GM18508 (cell line): Measurements from ENCODE around the gene POLR1B.
"Not testable (repeated sequence)": the region's sequence is repeated elsewhere in the genome, so short reads cannot be mapped to it uniquely, and the experiment has no call there.

Source experiments
- ATAC-seq: cut with Tn5 transposase; IDR thresholded peaks from one replicate; pipeline ENCODE4 v1.9.1; 2021; ENCODE audit warnings: moderate number of reproducible peaks; ENCODE audit not compliant: insufficient read depth, unreplicated experiment

Gene POLR1B

GRCh38 chr2:112542123-112542983 is at the start of gene POLR1B:
POLR1B (plus strand) TSS chr2:112542465; CDS start chr2:112542495, 30 bp downstream.
- no peak for ATAC-seq

- ATAC-seq, result no peak
Observed at GRCh38 chr2:112493048-112493447, 49.2 kb upstream of the POLR1B start.

- no peak for ATAC-seq
Observed at GRCh38 chr2:112493858-112494648, 48.2 kb upstream of the POLR1B start.

- ATAC-seq, result no peak
Observed at GRCh38 chr2:112494828-112495227, 47.4 kb upstream of the POLR1B start.

- not testable (repeated sequence) for ATAC-seq
Observed at GRCh38 chr2:112495878-112496277, 46.4 kb upstream of the POLR1B start.

GRCh38 chr2:112500850-112501484 is 41.3 kb upstream of the POLR1B start:
- ATAC-seq, result not testable (repeated sequence)

GRCh38 chr2:112509239-112509998 is 32.8 kb upstream of the POLR1B start:
- not testable (repeated sequence) for ATAC-seq

GRCh38 chr2:112516801-112517200 is 25.5 kb upstream of the POLR1B start:
- ATAC-seq, result no peak

GRCh38 chr2:112518807-112519206 is 23.5 kb upstream of the POLR1B start:
- no peak for ATAC-seq

- ATAC-seq, result no peak
Observed at GRCh38 chr2:112519506-112519905, 22.8 kb upstream of the POLR1B start.

- no peak for ATAC-seq
Observed at GRCh38 chr2:112520234-112520783, 22.0 kb upstream of the POLR1B start.

- no peak for ATAC-seq
Observed at GRCh38 chr2:112523291-112523777, 18.9 kb upstream of the POLR1B start.

- ATAC-seq, result not testable (repeated sequence)
Observed at GRCh38 chr2:112524276-112524675, 18.0 kb upstream of the POLR1B start.

GRCh38 chr2:112528541-112528940 is 13.7 kb upstream of the POLR1B start:
- ATAC-seq, result no peak

GRCh38 chr2:112529757-112530156 is 12.5 kb upstream of the POLR1B start:
- ATAC-seq, result no peak

GRCh38 chr2:112530728-112531127 is 11.5 kb upstream of the POLR1B start:
- no peak for ATAC-seq

- no peak for ATAC-seq
Observed at GRCh38 chr2:112534826-112535225, 7.4 kb upstream of the POLR1B start.

- ATAC-seq, result not testable (repeated sequence)
Observed at GRCh38 chr2:112536665-112537064, 5.6 kb upstream of the POLR1B start.

- no peak for ATAC-seq
Observed at GRCh38 chr2:112539306-112539705, 3.0 kb upstream of the POLR1B start.

- ATAC-seq, result no peak
Observed at GRCh38 chr2:112540906-112541305, 1.4 kb upstream of the POLR1B start.
